ENCODE results near the gene PSORS1C1. TPM values are rescaled to one million over a fixed set of nuclear protein-coding genes. Genes with fewer than 3 reads are reported as not detected.

PSORS1C1 gene
- total RNA-seq, 1 donor, result 2.2 TPM

DNA sequence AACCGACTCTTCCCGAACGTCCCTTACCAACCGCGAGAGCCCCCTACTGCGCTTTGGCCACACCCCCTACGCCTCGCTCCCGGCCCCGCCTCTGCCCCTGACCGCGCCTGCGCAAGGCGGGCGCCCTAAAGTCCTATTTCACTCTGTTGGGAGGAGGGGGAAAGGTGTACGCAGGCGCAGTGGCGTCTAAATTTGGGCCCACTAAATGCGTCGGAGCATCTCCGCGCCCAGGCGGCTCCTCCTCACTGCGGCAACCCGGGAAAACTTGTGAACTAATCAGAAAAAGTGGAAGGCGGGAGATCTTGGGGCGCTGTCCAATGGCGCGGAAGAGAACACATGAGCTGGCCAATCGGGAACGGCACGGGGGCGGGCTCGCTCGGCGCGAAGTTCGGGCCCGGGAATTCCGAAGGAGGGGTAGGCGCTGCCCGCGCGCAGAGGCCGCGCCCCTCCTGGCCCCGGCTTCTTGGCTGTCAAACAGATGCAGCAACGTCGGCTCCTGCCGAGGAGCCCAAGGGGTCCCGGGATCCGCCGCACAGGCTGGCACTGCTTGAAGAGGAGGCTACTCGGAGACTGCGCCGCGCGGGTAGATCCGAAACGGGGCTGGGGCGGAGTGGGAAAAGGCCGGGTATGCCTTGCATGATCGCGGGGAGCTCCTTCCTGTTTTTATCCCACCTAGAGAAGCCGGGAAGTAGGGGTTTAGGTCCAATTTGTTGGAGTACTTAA is 43.7 kb downstream of the PSORS1C1 start, which contains the start of gene TCF19:
Gene TCF19, plus strand, starts transcription at position 450 of the 723 bp plus-strand sequence. CDS start 881 bp downstream, outside the sequence.
- peak within 1 kb of the TSS; percentile 95 for H3K4me2 ChIP-seq (ENCODE audit: insufficient read depth, low read length)

DNA sequence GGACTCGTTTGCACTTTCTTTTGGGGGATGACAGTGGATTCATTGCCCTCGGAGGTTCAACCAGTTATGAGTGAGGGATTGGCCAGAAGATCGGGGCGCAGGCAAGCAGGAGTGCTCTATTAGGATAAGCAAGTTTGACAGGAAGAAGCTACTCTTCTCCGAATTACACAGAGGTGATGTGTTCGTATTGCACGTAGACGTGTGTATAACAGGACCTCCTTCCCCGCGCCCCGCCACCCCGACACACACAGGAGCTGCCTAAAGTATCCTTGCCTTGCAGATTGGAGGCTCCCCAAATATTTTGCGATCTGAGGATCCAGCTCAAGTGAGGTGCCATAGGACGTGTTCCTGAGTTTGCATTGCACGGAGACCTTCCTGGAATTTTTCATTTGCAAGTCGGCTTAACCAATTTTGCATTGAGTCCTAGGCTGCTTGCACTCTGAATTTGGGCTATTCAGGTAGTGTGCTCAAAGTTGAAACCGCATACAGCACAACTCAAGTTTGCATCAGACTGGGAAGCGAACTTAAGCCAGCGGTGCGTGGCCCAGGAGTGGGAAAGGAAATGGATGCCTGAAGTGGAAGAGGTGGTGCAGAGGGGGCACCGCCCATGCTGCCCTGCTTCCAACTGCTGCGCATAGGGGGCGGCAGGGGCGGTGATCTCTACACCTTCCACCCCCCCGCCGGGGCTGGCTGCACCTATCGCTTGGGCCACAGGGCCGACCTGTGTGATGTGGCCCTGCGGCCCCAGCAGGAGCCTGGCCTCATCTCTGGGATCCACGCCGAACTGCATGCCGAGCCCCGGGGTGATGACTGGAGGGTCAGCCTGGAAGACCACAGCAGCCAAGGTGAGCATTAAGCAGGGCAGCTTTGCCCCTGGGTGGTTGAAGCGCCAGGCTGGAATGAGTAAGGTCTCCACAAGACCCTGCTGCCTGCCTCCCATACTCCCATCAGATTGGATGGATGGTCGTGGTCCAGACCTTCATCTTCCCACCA is 44.6 kb downstream of the PSORS1C1 start:
- H4K20me1 ChIP-seq (ENCODE audit: insufficient read depth, low read length), result no peaks in the 10 kb centered on the region
- peak; percentile 90 for DNase-seq (ENCODE audit: insufficient read length, low spot score, missing footprints)
- H3K9me3 ChIP-seq (ENCODE audit: low read depth, low read length), result no peaks in the 10 kb centered on the region
- peak overlapping the region; percentile 50 for H3K27ac ChIP-seq (ENCODE audit: low read depth, low read length)
- peak overlapping the region; percentile 95 for H3K4me2 ChIP-seq (ENCODE audit: insufficient read depth, low read length)
- peaks cover 20% of the 10 kb centered on the region for H3K79me2 ChIP-seq (ENCODE audit: insufficient read depth, low read length)
- H3K27me3 ChIP-seq (ENCODE audit: insufficient read depth, low read length), result no peaks in the 10 kb centered on the region
- TF ChIP-seq, protein P1, sequence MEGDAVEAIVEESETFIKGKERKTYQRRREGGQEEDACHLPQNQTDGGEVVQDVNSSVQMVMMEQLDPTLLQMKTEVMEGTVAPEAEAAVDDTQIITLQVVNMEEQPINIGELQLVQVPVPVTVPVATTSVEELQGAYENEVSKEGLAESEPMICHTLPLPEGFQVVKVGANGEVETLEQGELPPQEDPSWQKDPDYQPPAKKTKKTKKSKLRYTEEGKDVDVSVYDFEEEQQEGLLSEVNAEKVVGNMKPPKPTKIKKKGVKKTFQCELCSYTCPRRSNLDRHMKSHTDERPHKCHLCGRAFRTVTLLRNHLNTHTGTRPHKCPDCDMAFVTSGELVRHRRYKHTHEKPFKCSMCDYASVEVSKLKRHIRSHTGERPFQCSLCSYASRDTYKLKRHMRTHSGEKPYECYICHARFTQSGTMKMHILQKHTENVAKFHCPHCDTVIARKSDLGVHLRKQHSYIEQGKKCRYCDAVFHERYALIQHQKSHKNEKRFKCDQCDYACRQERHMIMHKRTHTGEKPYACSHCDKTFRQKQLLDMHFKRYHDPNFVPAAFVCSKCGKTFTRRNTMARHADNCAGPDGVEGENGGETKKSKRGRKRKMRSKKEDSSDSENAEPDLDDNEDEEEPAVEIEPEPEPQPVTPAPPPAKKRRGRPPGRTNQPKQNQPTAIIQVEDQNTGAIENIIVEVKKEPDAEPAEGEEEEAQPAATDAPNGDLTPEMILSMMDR (IDR thresholded peaks at IDR 0.05; ENCODE audit: extremely low read depth, low read depth, low read length), result no peak
- peak overlapping the region; percentile 97 for H3K4me3 ChIP-seq (ENCODE audit: insufficient read depth, low read length)
- H3K4me1 ChIP-seq (ENCODE audit: insufficient read depth, low read length), result peaks cover 14% of the 10 kb centered on the region
- peak overlapping the region; percentile 97 for H2AFZ ChIP-seq (ENCODE audit: low read length)
- H3K36me3 ChIP-seq (ENCODE audit: insufficient read depth, low read length), result peaks cover 24% of the 10 kb centered on the region

More for the DNA sequence above, 43.7 kb downstream of the PSORS1C1 start, which contains the start of gene TCF19:
- TF ChIP-seq, protein P1 (IDR thresholded peaks at IDR 0.05; ENCODE audit: extremely low read depth, low read depth, low read length), result no peak
- peak; percentile 99 for DNase-seq (ENCODE audit: insufficient read length, low spot score, missing footprints)
- H3K36me3 ChIP-seq (ENCODE audit: insufficient read depth, low read length), result peaks cover 29% of the 10 kb centered on the region
- H3K4me3 ChIP-seq (ENCODE audit: insufficient read depth, low read length), result peak within 1 kb of the TSS; percentile 97
- peak within 1 kb of the TSS; percentile 97 for H2AFZ ChIP-seq (ENCODE audit: low read length)
- no peaks in the 10 kb centered on the region for H3K27me3 ChIP-seq (ENCODE audit: insufficient read depth, low read length)
- no peaks in the 10 kb centered on the region for H4K20me1 ChIP-seq (ENCODE audit: insufficient read depth, low read length)
- no peaks in the 10 kb centered on the region for H3K9me3 ChIP-seq (ENCODE audit: low read depth, low read length)
- H3K4me1 ChIP-seq (ENCODE audit: insufficient read depth, low read length), result peaks cover 14% of the 10 kb centered on the region
- peaks cover 20% of the 10 kb centered on the region for H3K79me2 ChIP-seq (ENCODE audit: insufficient read depth, low read length)
- peak within 1 kb of the TSS; percentile 69 for H3K27ac ChIP-seq (ENCODE audit: low read depth, low read length)

DNA sequence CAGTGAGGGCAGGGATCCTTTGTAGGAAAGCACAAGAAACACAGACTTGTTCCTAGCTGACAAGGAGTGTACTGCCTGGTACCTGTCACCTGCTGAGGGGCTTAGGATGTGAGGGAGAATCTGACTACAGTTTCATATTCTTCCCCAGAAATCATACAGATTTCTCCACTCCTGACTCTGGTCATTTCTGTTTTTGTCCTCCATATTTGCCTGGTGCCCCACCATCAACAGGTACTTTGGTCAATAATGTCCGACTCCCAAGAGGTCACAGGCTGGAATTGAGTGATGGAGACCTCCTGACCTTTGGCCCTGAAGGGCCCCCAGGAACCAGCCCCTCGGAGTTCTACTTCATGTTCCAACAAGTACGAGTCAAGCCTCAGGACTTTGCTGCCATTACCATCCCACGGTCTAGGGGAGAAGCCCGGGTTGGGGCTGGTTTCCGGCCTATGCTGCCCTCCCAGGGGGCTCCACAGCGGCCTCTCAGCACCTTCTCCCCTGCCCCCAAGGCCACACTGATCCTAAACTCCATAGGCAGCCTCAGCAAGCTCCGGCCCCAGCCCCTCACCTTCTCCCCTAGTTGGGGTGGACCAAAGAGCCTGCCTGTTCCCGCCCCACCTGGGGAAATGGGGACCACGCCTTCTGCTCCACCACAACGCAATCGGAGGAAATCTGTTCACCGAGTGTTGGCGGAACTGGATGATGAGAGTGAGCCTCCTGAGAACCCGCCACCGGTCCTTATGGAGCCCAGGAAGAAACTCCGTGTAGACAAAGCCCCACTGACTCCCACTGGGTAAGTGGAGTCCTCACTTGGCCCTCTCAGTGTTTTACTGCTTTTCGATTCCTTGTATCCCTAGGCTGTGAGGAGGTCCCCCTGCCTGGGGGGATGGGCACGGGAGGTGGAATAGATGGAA is 46.9 kb downstream of the PSORS1C1 start:
- no peak overlapping the region for H2AFZ ChIP-seq (ENCODE audit: low read length)
- no peak overlapping the region for H3K27ac ChIP-seq (ENCODE audit: low read depth, low read length)
- H3K27me3 ChIP-seq (ENCODE audit: insufficient read depth, low read length), result no peaks in the 10 kb centered on the region
- peaks cover 14% of the 10 kb centered on the region for H3K4me1 ChIP-seq (ENCODE audit: insufficient read depth, low read length)
- H4K20me1 ChIP-seq (ENCODE audit: insufficient read depth, low read length), result no peaks in the 10 kb centered on the region
- no peak for DNase-seq (ENCODE audit: insufficient read length, low spot score, missing footprints)
- H3K36me3 ChIP-seq (ENCODE audit: insufficient read depth, low read length), result peaks cover 10% of the 10 kb centered on the region
- H3K79me2 ChIP-seq (ENCODE audit: insufficient read depth, low read length), result peaks cover 20% of the 10 kb centered on the region
- TF ChIP-seq, protein P1 (IDR thresholded peaks at IDR 0.05; ENCODE audit: extremely low read depth, low read depth, low read length), result no peak
- H3K9me3 ChIP-seq (ENCODE audit: low read depth, low read length), result no peaks in the 10 kb centered on the region
- no peak overlapping the region for H3K4me3 ChIP-seq (ENCODE audit: insufficient read depth, low read length)
- no peak overlapping the region for H3K4me2 ChIP-seq (ENCODE audit: insufficient read depth, low read length)
